Activated CD8-positive, alpha-beta memory T cell treated with anti-CD3 and anti-CD28 coated beads, Interleukin-2, amount 50 U/mL, for 24 hours (primary cell): Measurements from ENCODE around the gene SVIL.
"Not testable (repeated sequence)": the region's sequence is repeated elsewhere in the genome, so short reads cannot be mapped to it uniquely, and the experiment has no call there.

Source experiments
- DNase-seq: peaks from one replicate; pipeline ENCODE4 v3.0.0-alpha.2; 2020; ENCODE audit errors: extremely low read depth

Gene SVIL

GRCh38 chr10:29540016-29540415 is 94.8 kb downstream of the SVIL start:
- no peak for DNase-seq

DNA sequence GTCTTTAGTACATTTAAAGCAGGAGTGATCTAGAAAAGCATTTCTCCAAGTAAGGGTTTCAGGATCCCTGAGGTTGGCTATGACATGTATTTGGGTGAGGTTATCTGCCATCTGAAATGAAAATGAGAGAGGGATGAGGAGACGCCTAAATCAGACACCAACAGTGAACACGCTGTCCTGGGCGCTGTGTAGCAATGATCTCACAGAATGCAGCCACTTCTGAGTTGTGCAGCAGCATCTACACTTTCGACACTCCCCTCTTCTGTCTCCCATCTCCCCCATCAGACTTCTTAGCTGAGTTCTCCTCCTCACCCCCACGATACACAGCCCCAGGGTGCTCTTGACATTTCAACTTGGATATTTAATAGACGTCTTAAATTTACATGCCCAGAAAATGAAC is 95.4 kb downstream of the SVIL start:
- no peak for DNase-seq

DNA sequence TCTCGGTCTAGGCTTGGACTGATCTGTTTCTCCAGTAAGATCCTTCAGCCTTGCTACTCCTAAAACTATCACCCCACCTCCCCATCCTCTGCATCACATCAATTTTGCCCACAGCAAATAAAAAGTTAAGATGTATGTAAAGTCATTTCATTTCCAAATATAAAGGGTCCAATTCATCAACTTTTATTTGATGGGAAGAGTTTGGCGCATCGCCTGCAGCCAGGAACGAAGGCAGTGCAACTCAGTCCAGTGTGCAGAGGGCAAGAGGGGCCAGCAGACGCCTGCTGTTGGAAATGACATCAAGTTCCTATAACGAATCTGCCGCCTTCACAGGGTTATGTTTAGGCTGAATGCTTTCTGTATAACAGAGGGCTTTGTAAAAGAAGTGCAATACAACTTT is 97.0 kb downstream of the SVIL start:
- no peak for DNase-seq

DNA sequence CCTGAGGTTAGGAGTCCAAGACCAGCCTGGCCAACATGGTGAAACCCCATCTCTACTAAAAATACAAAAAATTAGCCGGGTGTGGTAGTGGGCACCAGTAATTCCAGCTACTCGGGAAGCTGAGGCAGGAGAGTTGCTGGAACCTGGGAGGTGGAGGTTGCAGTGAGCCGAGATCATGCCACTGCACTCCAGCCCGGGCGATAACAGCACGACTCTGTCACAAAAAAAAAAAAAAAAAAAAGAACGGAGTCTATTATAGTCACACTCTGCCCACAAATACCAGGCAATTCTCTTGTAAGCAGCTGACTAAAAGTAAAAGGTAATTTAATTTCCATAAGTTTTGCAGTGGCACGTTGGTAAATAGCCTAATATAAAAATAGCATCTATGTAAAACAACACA is 98.1 kb downstream of the SVIL start:
- DNase-seq, result not testable (repeated sequence)

DNA sequence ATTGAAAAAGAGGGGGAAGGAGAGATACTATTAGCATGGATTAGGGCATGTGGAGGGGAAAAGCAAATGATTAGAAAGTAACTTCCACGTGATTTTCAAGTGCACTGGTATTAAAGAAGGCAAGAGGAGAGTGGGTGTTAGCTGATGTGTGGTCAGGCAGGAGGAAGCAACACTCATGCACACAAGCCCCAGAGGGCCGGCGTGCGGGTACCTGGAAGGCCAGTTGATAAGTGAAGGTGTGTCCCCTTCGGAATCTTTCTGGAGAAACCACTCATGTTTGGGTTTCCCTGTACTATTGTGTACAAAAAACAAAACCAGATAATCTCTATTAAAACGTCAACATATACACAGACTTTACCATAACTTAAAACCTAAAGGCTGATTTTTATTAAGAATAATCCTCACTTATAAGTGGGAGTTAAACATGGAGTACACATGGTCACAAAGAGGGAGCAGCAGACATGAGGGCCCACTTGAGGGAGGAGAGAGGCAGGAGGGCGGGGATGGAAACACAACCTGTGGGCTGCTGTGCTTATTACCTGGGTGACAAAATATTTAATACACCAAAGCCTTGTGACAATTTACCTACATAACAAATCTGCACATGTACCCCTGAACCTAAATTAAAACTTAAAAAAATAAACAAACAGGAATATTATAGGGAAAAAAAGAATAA is 98.9 kb downstream of the SVIL start:
- no peak for DNase-seq

GRCh38 chr10:29535012-29535777 is 99.6 kb downstream of the SVIL start:
- DNase-seq, result no peak

DNA sequence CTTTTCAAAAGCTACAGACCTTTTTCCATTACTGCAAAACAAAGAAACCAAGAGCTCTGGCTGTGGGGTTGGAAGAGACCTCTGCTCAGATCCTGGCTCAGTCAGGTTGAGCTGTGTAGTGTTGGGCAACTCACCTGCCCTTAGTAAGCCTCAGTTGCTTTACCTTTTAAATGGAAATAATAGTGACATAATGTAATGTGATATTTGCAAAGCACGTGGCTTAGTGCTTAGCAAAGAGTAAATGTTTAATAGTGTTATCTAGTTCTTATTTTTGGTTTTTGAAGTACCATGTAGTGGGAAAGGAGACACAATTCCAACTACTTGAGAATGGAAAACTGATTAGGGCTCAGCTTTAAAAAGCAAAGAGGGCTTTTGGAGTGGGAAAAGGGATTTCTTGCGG is 100.2 kb downstream of the SVIL start:
- no peak for DNase-seq

GRCh38 chr10:29533696-29534285 is 101.0 kb downstream of the SVIL start:
- DNase-seq, result no peak

- DNase-seq, result no peak
Measured at GRCh38 chr10:29533046-29533445, 101.7 kb downstream of the SVIL start.

GRCh38 chr10:29532256-29532878 is 102.4 kb downstream of the SVIL start:
- no peak for DNase-seq

DNA sequence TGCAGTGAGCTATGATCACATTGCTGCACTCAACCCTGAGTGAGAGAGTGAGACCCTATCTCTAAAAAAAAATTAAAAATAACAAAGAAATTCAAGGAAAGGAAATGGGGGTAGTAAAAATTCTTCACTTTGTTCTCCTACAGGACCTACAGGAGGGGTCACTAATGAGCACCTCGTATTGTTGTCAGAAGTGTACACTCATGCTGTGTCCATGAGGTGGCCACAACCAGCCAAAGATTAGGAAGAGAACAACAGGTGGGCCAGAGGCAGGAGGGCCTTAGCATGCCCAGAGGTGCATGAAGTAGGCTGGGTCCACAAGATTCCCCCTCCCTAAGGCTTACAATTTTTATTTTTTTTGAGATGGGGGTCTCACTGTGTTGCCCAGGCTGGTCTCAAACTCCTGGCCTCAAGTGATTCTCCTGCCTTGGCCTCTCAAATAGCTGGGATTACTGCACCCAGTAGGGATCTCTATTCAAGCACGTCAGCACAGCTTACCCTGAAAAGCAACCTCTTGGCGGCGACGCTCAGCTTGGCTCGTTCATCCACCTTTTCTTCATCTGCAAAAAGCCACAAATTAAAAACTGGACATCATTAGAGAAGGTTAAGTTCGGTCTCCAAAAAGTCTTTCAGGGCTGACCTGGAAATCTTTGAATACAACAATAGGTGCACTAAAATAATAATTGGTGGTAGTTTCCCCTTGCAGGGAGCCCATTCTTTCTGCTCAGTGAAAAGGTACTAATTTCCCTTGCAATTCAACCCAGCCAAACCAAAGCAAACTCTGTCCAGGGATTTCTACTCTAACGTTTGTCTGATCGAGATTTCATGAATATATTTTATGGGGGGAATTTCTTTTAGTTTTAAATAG is 104.4 kb downstream of the SVIL start:
- no peak for DNase-seq

- DNase-seq, result no peak
Measured at GRCh38 chr10:29529146-29529545, 105.6 kb downstream of the SVIL start.

DNA sequence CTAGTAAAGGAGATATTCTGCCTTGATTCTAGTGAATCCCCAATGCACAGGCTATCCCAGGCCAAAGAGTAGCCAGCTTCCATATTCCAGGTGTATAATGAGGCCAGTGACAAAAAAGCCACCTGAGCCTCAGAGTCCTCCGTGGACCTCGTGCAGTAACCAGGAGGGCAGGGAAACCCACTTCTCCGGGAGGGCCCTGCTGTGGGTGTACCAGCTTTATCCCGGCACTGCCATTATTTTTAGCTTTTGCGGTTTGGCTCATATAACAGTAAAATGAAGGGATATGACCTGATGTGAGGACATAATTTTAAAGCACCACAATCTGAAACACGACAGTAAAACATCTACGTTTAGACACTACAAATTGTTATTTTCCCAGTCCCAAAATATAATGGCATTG is 109.0 kb downstream of the SVIL start:
- DNase-seq, result no peak

DNA sequence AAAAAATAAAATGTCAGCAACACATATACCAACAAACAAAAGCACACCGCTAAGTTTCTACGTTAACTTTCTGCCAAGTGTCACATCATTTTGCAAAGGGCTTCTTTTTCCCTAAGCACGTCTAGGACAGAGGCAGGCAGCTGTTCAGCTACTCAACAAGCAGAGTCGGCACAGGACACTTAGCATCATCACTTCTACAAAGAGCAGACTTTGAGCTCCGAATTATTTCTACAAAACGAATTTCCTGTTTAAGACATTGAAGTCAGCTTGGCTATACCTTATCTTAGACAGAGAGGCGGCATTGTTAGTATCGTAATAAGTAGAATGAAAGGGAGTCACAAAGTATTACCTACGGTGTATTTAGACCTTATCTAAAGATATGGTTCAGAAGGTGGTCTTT is 110.1 kb downstream of the SVIL start:
- no peak for DNase-seq

- DNase-seq, result no peak
Measured at GRCh38 chr10:29524294-29524693, 110.5 kb downstream of the SVIL start.

- DNase-seq, result no peak
Measured at GRCh38 chr10:29522918-29523317, 111.9 kb downstream of the SVIL start.

DNA sequence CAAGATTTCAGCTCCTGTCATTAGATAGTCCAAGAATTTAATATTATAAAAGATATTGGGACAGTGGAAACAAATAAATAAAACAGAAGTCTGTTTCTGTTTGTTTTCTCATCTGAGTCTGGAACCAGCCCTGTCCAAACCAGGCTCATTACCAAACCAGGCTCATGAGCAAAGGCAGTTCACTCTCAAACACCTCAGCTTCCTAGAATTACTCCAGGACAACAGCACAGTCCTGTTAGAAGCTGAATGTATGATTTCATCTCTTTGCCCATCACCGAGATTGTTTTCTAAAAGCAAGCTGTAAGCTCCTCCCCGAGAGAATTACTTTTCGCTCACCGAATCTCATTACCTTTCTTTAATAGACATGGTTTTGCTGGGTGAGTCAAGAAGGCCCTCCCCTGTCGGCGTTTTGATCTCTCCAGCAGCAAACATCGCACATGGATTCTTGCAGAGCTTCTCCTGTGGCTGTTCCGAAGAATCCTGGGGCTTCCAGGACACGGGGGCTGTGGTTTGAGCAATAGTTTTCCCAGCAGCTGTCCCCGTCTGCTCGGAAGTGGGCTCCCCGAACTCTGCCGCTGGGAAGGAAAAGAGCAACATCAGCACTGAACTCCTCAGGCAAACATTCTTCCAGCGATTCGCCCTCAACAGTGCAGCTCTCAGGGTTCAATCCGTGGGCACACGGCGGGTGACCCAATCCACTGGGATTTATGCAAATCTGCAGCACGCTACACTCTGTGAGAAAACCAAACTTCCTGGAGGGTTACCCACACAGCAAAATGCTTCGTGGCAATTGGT is 112.5 kb downstream of the SVIL start:
- no peak for DNase-seq

GRCh38 chr10:29519659-29520058 is 115.1 kb downstream of the SVIL start:
- DNase-seq, result no peak

DNA sequence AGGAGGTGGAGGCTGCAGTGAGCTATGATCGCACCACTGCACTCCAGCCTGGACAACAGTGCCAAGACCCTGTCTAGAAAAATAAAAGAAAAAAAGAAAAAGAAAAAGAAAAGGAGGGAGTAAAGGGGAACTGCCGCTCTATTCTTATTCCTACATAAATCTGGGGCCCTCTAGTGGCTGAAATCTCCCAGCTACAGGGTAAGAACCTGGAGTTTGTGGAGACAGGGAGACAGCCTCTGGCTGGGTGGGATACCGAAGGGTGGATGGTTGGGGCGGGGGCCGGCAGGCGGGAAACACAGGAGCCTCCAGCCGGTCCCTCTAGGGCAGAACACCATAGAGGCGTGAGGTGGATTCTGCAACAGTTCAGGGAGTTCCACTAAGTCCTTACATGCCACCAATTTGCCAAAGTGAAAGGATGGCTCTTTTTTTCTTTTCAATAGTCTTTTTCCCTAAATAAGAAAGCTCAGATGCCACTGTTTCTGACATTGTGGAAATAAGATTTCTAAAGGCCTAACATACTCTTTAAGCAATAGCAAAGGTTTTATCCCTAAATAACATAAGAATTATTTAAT is 117.3 kb downstream of the SVIL start:
- DNase-seq, result no peak

DNA sequence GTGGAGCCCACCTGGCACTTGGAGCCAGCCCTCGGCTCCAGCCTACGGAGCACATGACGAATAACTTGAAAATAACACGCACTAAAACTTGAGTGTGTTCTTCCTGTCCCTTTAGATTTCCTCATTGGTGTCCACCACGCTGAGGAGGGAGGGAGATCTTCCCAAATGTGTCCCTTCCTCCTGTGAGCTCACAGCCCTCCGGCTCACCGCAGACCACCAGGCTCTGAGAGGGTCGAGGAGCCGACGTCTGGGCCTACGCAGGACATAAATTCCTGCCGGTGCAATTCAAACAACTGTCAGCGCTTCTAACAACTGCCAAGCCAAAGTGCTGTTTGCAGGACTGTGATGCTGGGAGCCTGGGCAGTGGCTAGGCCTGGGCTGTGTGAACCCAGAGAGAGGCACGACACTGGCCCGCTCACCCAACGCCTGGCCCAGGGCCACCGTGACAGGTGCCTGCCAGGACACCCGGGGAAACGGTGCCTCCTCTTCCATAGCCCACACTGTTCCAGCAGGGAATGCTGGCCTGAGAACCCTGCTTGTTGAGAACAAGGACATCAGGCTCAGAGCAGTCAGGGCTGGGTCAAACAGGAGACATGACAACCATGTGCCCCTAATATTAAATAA is 118.3 kb downstream of the SVIL start:
- not testable (repeated sequence) for DNase-seq
